ENCODE data around the gene REELD1.

DNA sequence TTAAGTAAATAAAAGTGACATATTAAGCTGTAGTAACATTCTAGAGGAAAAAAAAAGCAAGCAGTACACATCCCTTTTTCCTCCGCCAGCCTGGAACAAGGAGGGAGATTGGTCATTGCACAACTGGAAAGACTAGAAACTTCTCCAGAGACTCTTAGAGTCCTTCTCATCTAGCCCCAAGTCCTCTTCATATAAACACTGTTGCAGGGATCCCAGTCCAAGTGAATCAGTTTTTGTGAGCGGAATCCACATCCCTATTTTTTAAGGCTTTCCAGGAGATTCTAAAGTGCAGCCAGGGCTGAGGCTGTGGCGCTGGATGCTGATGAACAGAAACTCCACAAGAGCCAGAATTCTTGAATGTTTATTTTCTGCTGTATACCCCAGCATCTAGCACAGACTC, 23.8 kb downstream of the REELD1 start:
- TF ChIP-seq, protein P1, sequence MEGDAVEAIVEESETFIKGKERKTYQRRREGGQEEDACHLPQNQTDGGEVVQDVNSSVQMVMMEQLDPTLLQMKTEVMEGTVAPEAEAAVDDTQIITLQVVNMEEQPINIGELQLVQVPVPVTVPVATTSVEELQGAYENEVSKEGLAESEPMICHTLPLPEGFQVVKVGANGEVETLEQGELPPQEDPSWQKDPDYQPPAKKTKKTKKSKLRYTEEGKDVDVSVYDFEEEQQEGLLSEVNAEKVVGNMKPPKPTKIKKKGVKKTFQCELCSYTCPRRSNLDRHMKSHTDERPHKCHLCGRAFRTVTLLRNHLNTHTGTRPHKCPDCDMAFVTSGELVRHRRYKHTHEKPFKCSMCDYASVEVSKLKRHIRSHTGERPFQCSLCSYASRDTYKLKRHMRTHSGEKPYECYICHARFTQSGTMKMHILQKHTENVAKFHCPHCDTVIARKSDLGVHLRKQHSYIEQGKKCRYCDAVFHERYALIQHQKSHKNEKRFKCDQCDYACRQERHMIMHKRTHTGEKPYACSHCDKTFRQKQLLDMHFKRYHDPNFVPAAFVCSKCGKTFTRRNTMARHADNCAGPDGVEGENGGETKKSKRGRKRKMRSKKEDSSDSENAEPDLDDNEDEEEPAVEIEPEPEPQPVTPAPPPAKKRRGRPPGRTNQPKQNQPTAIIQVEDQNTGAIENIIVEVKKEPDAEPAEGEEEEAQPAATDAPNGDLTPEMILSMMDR (IDR thresholded peaks at IDR 0.05) = no peak
- no peak for TF ChIP-seq POLR2AphosphoS5 (IDR thresholded peaks at IDR 0.05)
- TF ChIP-seq POLR2A (IDR thresholded peaks at IDR 0.05) = no peak
